GM12873 (cell line): ENCODE results near the gene MGAT5.
A peak's percentile ranks its signal among the peaks of the same experiment; 100 is the strongest.

Experiments
- CTCF ChIP-seq: IDR thresholded peaks from 2 replicates; pipeline ENCODE4 v1.5.1; 2012; ENCODE audit warnings: low read depth, mild to moderate bottlenecking, moderate library complexity, low read length, control low read depth; ENCODE audit not compliant: insufficient read depth; ENCODE audit errors: missing control alignments

The MGAT5 gene

GRCh38 chr2:134360745-134361487 lies 107.0 kb downstream of the MGAT5 start:
- TF ChIP-seq CTCF: no peak

GRCh38 chr2:134361648-134362047 lies 107.8 kb downstream of the MGAT5 start:
- TF ChIP-seq CTCF: no peak

- TF ChIP-seq CTCF: no peak
These were observed 108.3 kb downstream of the MGAT5 start for GRCh38 chr2:134362152-134362668.

GRCh38 chr2:134362740-134363139 lies 108.9 kb downstream of the MGAT5 start:
- TF ChIP-seq CTCF: no peak

GRCh38 chr2:134365356-134365755 lies 111.5 kb downstream of the MGAT5 start:
- peak; percentile 38 for TF ChIP-seq CTCF

- no peak for TF ChIP-seq CTCF
These were observed 112.5 kb downstream of the MGAT5 start for GRCh38 chr2:134366359-134366758.

GRCh38 chr2:134367213-134367612 lies 113.3 kb downstream of the MGAT5 start:
- no peak for TF ChIP-seq CTCF
